ENCODE results near the gene PRIMPOL.

The PRIMPOL gene

DNA sequence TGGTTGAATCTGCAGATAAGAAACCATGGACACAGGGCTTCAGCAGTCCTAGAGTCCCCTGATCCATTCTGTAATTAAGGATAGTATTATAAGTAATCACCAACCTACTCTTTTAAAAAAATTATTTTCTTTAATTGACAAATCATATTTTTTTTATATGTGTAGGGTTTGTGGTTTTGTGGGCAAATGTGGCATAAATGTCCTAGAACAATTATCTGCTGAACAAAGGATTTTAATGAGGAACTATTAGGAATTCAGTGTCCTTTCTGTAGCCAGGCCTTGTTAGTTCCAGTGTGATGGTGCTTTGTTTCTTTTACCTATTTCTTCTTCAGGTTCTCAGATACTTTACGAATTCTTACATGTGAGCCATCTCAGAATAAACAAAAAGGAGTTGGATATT is 32.4 kb downstream of the PRIMPOL start:
- TF ChIP-seq, protein P1, sequence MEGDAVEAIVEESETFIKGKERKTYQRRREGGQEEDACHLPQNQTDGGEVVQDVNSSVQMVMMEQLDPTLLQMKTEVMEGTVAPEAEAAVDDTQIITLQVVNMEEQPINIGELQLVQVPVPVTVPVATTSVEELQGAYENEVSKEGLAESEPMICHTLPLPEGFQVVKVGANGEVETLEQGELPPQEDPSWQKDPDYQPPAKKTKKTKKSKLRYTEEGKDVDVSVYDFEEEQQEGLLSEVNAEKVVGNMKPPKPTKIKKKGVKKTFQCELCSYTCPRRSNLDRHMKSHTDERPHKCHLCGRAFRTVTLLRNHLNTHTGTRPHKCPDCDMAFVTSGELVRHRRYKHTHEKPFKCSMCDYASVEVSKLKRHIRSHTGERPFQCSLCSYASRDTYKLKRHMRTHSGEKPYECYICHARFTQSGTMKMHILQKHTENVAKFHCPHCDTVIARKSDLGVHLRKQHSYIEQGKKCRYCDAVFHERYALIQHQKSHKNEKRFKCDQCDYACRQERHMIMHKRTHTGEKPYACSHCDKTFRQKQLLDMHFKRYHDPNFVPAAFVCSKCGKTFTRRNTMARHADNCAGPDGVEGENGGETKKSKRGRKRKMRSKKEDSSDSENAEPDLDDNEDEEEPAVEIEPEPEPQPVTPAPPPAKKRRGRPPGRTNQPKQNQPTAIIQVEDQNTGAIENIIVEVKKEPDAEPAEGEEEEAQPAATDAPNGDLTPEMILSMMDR (IDR thresholded peaks at IDR 0.05; ENCODE audit: low read depth, low read length, poor library complexity, severe bottlenecking) = no peak
- no peak for TF ChIP-seq EZH2phosphoT487 (IDR thresholded peaks at IDR 0.05; ENCODE audit: borderline replicate concordance, low read length)
- H3K27ac ChIP-seq (ENCODE audit: low read depth, low read length) = no peak overlapping the region
- H3K4me2 ChIP-seq (ENCODE audit: low read length) = no peak overlapping the region

DNA sequence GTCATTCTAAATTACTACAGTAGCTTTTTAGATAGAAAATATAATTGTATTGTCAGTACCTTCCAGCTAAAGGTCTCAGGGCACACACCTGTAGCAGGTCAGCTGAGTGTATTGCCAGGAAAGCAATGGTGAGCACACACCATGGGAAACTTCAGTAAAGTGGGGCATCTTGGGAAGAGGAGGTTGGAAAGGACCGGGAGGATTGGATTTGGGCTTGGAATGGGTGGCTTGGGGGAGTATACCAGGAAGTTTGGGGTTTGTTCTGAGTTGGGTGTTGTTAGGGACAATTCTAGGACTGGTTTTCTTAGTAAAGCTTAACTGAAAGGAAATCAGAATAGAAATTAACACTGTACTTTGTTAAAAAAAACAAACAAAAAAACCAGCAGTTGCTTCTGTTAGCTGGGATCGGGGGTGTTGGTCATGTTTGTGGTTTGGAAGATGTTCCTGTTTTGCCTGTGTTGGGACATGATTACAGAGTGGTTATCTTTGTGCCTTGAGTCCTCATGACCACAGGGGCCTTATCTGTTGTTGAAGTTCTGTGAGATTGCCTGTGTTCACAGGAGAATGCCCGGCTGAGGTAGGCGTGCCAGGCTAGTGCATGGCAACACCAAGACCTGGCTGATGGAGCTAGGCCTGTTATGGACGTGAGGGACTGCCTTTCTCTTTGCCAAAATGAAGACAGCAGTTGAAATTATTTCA is 35.1 kb downstream of the PRIMPOL start:
- Histone ChIP-seq H3K79me2 (ENCODE audit: control insufficient read depth, low read length) (no peaks in the 10 kb centered on the region), H3K4me3 (ENCODE audit: low read length) (no peak overlapping the region), H3K4me2 (ENCODE audit: low read length) (no peak overlapping the region), H3K4me1 (ENCODE audit: control insufficient read depth, low read length) (no peaks in the 10 kb centered on the region), H3K9me2 (replicated peaks; ENCODE audit: control insufficient read depth, low read length) (no peaks in the 10 kb centered on the region), H3K27ac (ENCODE audit: low read depth, low read length) (no peak overlapping the region), H3F3A (ENCODE audit: control insufficient read depth, insufficient read depth) (no peaks in the 10 kb centered on the region), H3K27me3 (ENCODE audit: control insufficient read depth, low read length) (no peaks in the 10 kb centered on the region), H3K36me3 (ENCODE audit: control insufficient read depth, low read length) (no peaks in the 10 kb centered on the region), H3K9me3 (ENCODE audit: control insufficient read depth, insufficient read depth, low read length) (no peaks in the 10 kb centered on the region), H4K20me1 (ENCODE audit: control insufficient read depth, insufficient read depth, low read depth, low read length) (no peaks in the 10 kb centered on the region)
- TF ChIP-seq, protein P1 (IDR thresholded peaks at IDR 0.05; ENCODE audit: low read depth, low read length, poor library complexity, severe bottlenecking) = no peak
- no peak for TF ChIP-seq EZH2phosphoT487 (IDR thresholded peaks at IDR 0.05; ENCODE audit: borderline replicate concordance, low read length)

More for the DNA sequence above, 32.4 kb downstream of the PRIMPOL start:
- Histone ChIP-seq H3K4me1 (ENCODE audit: control insufficient read depth, low read length) (no peaks in the 10 kb centered on the region), H3K4me3 (ENCODE audit: low read length) (no peak overlapping the region), H3K36me3 (ENCODE audit: control insufficient read depth, low read length) (no peaks in the 10 kb centered on the region), H3K79me2 (ENCODE audit: control insufficient read depth, low read length) (no peaks in the 10 kb centered on the region), H3K9me2 (replicated peaks; ENCODE audit: control insufficient read depth, low read length) (no peaks in the 10 kb centered on the region), H4K20me1 (ENCODE audit: control insufficient read depth, insufficient read depth, low read depth, low read length) (no peaks in the 10 kb centered on the region), H3K27me3 (ENCODE audit: control insufficient read depth, low read length) (no peaks in the 10 kb centered on the region), H3K9me3 (ENCODE audit: control insufficient read depth, insufficient read depth, low read length) (no peaks in the 10 kb centered on the region), H3F3A (ENCODE audit: control insufficient read depth, insufficient read depth) (0 out of 2 replicates have a peak, but pooled peaks cover 2% of the 10 kb centered on the region)

DNA sequence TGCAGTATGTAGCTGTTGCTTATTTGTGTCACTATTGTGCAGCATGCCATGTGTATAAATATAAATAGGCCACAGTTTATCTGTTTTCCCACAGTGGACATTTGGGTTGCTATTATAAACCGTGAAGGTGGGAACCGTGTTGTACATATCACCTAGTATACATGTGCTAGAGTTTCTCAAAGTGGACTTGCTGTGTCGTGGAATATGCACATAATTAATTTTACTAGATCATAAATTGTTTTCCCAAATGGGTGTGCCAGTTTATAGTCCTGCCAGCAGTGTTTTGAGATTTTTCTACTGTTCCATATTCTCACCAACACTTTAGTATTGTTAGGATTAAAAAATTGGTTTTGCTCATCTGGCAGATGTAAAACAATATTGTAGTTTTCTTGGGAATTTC is 38.5 kb downstream of the PRIMPOL start:
- Histone ChIP-seq H3K9me2 (replicated peaks; ENCODE audit: control insufficient read depth, low read length) (no peaks in the 10 kb centered on the region), H3K79me2 (ENCODE audit: control insufficient read depth, low read length) (no peaks in the 10 kb centered on the region), H4K20me1 (ENCODE audit: control insufficient read depth, insufficient read depth, low read depth, low read length) (no peaks in the 10 kb centered on the region), H3K4me2 (ENCODE audit: low read length) (no peak overlapping the region), H3K4me1 (ENCODE audit: control insufficient read depth, low read length) (no peaks in the 10 kb centered on the region), H3K4me3 (ENCODE audit: low read length) (no peak overlapping the region), H3K36me3 (ENCODE audit: control insufficient read depth, low read length) (peaks cover 9% of the 10 kb centered on the region), H3F3A (ENCODE audit: control insufficient read depth, insufficient read depth) (peaks cover 10% of the 10 kb centered on the region; the same call in 1 of the 2 replicates), H3K27me3 (ENCODE audit: control insufficient read depth, low read length) (no peaks in the 10 kb centered on the region), H3K27ac (ENCODE audit: low read depth, low read length) (no peak overlapping the region), H3K9me3 (ENCODE audit: control insufficient read depth, insufficient read depth, low read length) (no peaks in the 10 kb centered on the region)
- TF ChIP-seq, protein P1 (IDR thresholded peaks at IDR 0.05; ENCODE audit: low read depth, low read length, poor library complexity, severe bottlenecking) = no peak
- no peak for TF ChIP-seq EZH2phosphoT487 (IDR thresholded peaks at IDR 0.05; ENCODE audit: borderline replicate concordance, low read length)

Data from DOHH2 (cell line).